ENCODE measurements around the gene ANKRD17. TPM values are rescaled to one million over a fixed set of nuclear protein-coding genes. Genes with fewer than 3 reads are reported as not detected.

ANKRD17 gene
- polyA plus RNA-seq, 1 donor from 2014 or later: 30.4 TPM

DNA sequence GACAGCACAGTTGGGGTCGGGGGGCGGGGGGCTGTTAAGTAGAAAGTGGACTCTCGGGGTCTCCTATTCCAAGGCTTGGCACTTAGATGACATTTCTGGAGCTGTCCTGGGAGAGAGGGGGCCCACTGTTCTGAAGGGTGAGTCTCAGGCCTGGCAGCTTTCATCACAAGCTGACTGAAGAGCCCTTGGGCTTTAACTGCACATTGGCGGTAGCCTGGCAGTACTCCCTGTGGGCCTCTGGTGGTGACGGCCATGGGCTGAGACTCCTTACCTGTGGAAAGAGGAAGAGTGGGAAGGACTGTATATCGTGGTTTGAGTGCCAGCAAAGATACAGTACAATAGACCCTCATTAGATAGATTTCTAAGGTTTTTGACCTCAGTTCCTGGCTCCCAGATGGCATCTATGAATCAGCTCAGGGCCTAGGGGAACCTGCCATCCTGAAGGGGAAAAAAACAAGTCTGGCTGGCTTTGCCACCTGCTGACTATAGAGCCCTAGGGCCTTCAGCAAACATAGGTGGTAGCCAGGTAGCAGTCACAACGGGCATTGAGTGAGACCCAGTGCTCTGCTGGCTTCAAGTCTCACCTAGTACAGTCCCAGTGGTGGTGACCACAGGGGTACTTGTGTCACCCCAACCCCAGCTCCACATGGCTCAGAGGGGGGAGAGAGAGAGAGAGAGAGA is 87.9 kb downstream of the ANKRD17 start:
- Histone ChIP-seq H3K36me3 (ENCODE audit: insufficient read depth, low read length) (peaks cover 4% of the 10 kb centered on the region), H3K79me2 (replicated peaks; ENCODE audit: insufficient read depth, low read length) (peaks cover 19% of the 10 kb centered on the region), H3K9ac (ENCODE audit: low read length) (no peak overlapping the region), H4K20me1 (ENCODE audit: insufficient read depth) (no peaks in the 10 kb centered on the region), H3K9me2 (ENCODE audit: insufficient read depth, low read length) (no peaks in the 10 kb centered on the region), H3K9me3 (ENCODE audit: low read length) (peaks cover 7% of the 10 kb centered on the region), H3K27ac (ENCODE audit: low read length) (no peak overlapping the region), H2AFZ (ENCODE audit: low read depth, low read length) (no peak overlapping the region), H3F3A (ENCODE audit: insufficient read depth, low read length, poor library complexity, severe bottlenecking) (peaks cover 5% of the 10 kb centered on the region), H3K4me2 (ENCODE audit: low read length) (no peak overlapping the region), H3K27me3 (ENCODE audit: insufficient read depth, low read depth, low read length) (no peaks in the 10 kb centered on the region), H3K4me3 (ENCODE audit: low read length) (no peak overlapping the region)
- TF ChIP-seq EP300 (conservative IDR thresholded peaks at IDR 0.05; ENCODE audit: poor library complexity, severe bottlenecking) (no peak), MXI1 (conservative IDR thresholded peaks at IDR 0.05; ENCODE audit: poor library complexity, severe bottlenecking) (no peak), EZH2 (IDR thresholded peaks at IDR 0.05; ENCODE audit: borderline replicate concordance, insufficient read depth, low read length, poor library complexity, severe bottlenecking) (no peak)

DNA sequence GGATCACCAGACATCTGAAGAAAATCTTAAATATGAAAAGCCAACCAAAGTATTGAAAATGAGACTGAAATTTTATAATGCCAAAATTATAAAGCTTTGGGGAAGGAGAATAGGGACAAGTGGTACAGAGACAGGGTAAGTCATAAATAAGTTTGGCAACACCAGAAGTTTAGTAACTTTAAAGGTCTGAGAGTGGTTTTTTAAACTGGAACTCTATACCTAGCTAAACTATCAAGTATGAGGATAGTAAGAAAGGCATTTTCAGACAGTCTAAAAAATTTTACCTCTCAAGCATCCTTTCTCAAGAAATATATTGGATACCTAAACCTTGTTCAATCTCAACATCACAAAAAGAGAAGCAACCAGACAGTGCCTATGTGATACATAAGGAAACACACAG is 92.4 kb downstream of the ANKRD17 start:
- H3K79me2 ChIP-seq (replicated peaks; ENCODE audit: insufficient read depth, low read length): peaks cover 8% of the 10 kb centered on the region
- H3K27me3 ChIP-seq (ENCODE audit: insufficient read depth, low read depth, low read length): no peaks in the 10 kb centered on the region
- peaks cover 7% of the 10 kb centered on the region for H3K36me3 ChIP-seq (ENCODE audit: insufficient read depth, low read length)
- TF ChIP-seq, protein P1, sequence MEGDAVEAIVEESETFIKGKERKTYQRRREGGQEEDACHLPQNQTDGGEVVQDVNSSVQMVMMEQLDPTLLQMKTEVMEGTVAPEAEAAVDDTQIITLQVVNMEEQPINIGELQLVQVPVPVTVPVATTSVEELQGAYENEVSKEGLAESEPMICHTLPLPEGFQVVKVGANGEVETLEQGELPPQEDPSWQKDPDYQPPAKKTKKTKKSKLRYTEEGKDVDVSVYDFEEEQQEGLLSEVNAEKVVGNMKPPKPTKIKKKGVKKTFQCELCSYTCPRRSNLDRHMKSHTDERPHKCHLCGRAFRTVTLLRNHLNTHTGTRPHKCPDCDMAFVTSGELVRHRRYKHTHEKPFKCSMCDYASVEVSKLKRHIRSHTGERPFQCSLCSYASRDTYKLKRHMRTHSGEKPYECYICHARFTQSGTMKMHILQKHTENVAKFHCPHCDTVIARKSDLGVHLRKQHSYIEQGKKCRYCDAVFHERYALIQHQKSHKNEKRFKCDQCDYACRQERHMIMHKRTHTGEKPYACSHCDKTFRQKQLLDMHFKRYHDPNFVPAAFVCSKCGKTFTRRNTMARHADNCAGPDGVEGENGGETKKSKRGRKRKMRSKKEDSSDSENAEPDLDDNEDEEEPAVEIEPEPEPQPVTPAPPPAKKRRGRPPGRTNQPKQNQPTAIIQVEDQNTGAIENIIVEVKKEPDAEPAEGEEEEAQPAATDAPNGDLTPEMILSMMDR (IDR thresholded peaks at IDR 0.05; ENCODE audit: poor library complexity, severe bottlenecking): no peak
- TF ChIP-seq RAD21 (conservative IDR thresholded peaks at IDR 0.05): no peak
- TF ChIP-seq TAF1 (IDR thresholded peaks at IDR 0.05; ENCODE audit: low read depth): no peak
- no peak for TF ChIP-seq POLR2AphosphoS5 (IDR thresholded peaks at IDR 0.05)
- no peak for TF ChIP-seq EP300 (conservative IDR thresholded peaks at IDR 0.05; ENCODE audit: poor library complexity, severe bottlenecking)
- no peak for TF ChIP-seq EZH2 (IDR thresholded peaks at IDR 0.05; ENCODE audit: borderline replicate concordance, insufficient read depth, low read length, poor library complexity, severe bottlenecking)
- TF ChIP-seq, protein P2, sequence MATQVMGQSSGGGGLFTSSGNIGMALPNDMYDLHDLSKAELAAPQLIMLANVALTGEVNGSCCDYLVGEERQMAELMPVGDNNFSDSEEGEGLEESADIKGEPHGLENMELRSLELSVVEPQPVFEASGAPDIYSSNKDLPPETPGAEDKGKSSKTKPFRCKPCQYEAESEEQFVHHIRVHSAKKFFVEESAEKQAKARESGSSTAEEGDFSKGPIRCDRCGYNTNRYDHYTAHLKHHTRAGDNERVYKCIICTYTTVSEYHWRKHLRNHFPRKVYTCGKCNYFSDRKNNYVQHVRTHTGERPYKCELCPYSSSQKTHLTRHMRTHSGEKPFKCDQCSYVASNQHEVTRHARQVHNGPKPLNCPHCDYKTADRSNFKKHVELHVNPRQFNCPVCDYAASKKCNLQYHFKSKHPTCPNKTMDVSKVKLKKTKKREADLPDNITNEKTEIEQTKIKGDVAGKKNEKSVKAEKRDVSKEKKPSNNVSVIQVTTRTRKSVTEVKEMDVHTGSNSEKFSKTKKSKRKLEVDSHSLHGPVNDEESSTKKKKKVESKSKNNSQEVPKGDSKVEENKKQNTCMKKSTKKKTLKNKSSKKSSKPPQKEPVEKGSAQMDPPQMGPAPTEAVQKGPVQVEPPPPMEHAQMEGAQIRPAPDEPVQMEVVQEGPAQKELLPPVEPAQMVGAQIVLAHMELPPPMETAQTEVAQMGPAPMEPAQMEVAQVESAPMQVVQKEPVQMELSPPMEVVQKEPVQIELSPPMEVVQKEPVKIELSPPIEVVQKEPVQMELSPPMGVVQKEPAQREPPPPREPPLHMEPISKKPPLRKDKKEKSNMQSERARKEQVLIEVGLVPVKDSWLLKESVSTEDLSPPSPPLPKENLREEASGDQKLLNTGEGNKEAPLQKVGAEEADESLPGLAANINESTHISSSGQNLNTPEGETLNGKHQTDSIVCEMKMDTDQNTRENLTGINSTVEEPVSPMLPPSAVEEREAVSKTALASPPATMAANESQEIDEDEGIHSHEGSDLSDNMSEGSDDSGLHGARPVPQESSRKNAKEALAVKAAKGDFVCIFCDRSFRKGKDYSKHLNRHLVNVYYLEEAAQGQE (IDR thresholded peaks at IDR 0.05; ENCODE audit: borderline replicate concordance): no peak
- TF ChIP-seq SMC3 (conservative IDR thresholded peaks at IDR 0.05; ENCODE audit: poor library complexity): no peak
- TF ChIP-seq MXI1 (conservative IDR thresholded peaks at IDR 0.05; ENCODE audit: poor library complexity, severe bottlenecking): no peak
- no peak overlapping the region for H3K27ac ChIP-seq (ENCODE audit: low read length)
- no peak overlapping the region for H3K4me3 ChIP-seq (ENCODE audit: low read length)
- peaks cover 7% of the 10 kb centered on the region for H3K9me3 ChIP-seq (ENCODE audit: low read length)
- H2AFZ ChIP-seq (ENCODE audit: low read depth, low read length): no peak overlapping the region
- no peaks in the 10 kb centered on the region for H3F3A ChIP-seq (ENCODE audit: insufficient read depth, low read length, poor library complexity, severe bottlenecking)
- H3K4me2 ChIP-seq (ENCODE audit: low read length): no peak overlapping the region
- H3K9me2 ChIP-seq (ENCODE audit: insufficient read depth, low read length): no peaks in the 10 kb centered on the region
- H4K20me1 ChIP-seq (ENCODE audit: insufficient read depth): no peaks in the 10 kb centered on the region
- no peak overlapping the region for H3K9ac ChIP-seq (ENCODE audit: low read length)
